Testis (tissue), 2 donors: ENCODE data around the gene CHD8.

ENCODE experiments used
- POLR2A ChIP-seq: fragments of 450-650 bp; IDR thresholded peaks from one replicate; pipeline ENCODE4 v1.6.1; 2017; ENCODE audit warnings: antibody characterized with exemption, mild to moderate bottlenecking, moderate library complexity
- TF ChIP-seq, protein P1 (sequence below), 3 experiments: fragments of 450-650 bp in 2 of 3; fragments of 200-600 bp in 1 of 3; sonication (generic) in 1 of 3; IDR thresholded peaks; one replicate each; pipeline ENCODE4 v1.5.1; 2016 to 2019; ENCODE audit warnings: antibody characterized with exemption in 3 of 3, mild to moderate bottlenecking in 2 of 3, moderate library complexity in 1 of 3

DNA sequence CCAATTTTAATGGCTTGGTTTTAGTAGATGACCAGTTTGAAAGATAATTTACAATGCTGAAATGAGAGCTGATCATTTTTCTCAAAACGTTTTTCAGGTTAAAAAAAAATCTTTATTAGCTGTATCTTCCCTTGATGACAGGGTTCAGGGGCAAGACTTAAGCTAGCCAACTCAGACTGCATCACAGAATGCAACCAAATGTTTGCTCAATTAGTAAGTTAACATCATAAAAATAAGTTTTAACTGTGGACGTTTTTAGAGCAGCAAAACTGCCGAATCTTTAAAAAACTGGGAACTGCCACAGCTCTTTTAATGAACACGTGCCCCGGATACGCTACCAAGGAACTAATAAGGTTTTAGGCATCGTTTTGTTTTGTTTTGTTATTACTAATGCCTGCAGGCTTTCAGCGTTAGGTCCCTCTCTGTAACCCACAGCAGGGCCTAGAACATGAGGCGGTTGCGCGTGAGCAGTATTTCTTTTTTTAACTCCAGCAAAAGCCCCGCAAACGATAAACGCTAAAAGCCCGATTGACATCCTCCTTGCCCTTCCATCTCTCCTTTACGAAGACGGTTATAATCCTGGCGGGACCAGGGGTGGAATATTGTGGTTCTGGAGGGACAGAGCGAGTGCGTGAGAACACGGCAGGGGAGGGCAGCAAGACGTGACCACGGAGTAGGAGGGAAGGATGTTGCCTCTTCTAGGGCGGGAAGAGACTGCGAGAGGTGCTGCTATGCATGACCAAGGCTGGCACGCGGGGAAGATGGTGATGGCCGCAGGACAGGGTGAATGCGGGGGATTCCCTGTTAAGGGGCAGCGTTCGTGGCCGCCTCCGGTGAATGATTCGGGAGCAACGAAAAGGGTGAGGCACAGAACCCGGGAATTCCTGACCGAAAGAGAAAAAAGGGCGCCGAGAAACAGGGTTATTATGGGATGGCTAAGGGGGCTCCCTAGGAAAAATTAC, 72.8 kb downstream of the CHD8 start:
- TF ChIP-seq, protein P1, sequence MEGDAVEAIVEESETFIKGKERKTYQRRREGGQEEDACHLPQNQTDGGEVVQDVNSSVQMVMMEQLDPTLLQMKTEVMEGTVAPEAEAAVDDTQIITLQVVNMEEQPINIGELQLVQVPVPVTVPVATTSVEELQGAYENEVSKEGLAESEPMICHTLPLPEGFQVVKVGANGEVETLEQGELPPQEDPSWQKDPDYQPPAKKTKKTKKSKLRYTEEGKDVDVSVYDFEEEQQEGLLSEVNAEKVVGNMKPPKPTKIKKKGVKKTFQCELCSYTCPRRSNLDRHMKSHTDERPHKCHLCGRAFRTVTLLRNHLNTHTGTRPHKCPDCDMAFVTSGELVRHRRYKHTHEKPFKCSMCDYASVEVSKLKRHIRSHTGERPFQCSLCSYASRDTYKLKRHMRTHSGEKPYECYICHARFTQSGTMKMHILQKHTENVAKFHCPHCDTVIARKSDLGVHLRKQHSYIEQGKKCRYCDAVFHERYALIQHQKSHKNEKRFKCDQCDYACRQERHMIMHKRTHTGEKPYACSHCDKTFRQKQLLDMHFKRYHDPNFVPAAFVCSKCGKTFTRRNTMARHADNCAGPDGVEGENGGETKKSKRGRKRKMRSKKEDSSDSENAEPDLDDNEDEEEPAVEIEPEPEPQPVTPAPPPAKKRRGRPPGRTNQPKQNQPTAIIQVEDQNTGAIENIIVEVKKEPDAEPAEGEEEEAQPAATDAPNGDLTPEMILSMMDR (IDR thresholded peaks at IDR 0.05) = no peak
- no peak for TF ChIP-seq POLR2A
